ENCODE data around the gene RYR1.

The RYR1 gene

GRCh38 chr19:38478273-38478971 lies 44.9 kb downstream of the RYR1 start:
- no peak overlapping the region for H2AK5ac ChIP-seq (ENCODE audit: low read length)
- H2BK15ac ChIP-seq (replicated peaks; ENCODE audit: low read depth): no peak overlapping the region
- WGBS (ENCODE audit: extremely low coverage, insufficient coverage, low lambda C conversion rate): no CpG with 5 or more reads among the region's 16 CpGs
- no peak overlapping the region for H2BK120ac ChIP-seq (ENCODE audit: low read depth, low read length)
- H3K36me3 ChIP-seq (ENCODE audit: control insufficient read depth, insufficient read depth, low read length): no peaks in the 10 kb centered on the region
- no peak overlapping the region for H2BK5ac ChIP-seq (ENCODE audit: low read length)
- DNase-seq: peak; percentile 72
- H3K27me3 ChIP-seq (ENCODE audit: insufficient read depth, low read length, poor library complexity): no peaks in the 10 kb centered on the region
- H3K56ac ChIP-seq (ENCODE audit: low read length): no peak overlapping the region
- no peak overlapping the region for H3K4me3 ChIP-seq (ENCODE audit: low read length)
- no peaks in the 10 kb centered on the region for H3K79me1 ChIP-seq (ENCODE audit: low read length)
- no peak overlapping the region for H4K5ac ChIP-seq (ENCODE audit: low read length)
- no peak overlapping the region for H3K18ac ChIP-seq (ENCODE audit: low read length)
- no peaks in the 10 kb centered on the region for H3K4me1 ChIP-seq (ENCODE audit: control insufficient read depth, low read depth, low read length)
- no peak overlapping the region for H3K23ac ChIP-seq (ENCODE audit: low read length)
- H4K8ac ChIP-seq (ENCODE audit: low read depth, low read length): no peak overlapping the region
- H3K4me2 ChIP-seq (ENCODE audit: low read length): no peak overlapping the region
- no peak overlapping the region for H3K27ac ChIP-seq (ENCODE audit: low read depth, low read length)
- no peak overlapping the region for H3K4ac ChIP-seq (ENCODE audit: low read depth, low read length)
- no peaks in the 10 kb centered on the region for H3K79me2 ChIP-seq (ENCODE audit: control insufficient read depth, insufficient read depth, low read length)
- H3K9ac ChIP-seq (ENCODE audit: low read length): no peak overlapping the region

- Histone ChIP-seq H3K27ac (ENCODE audit: low read depth, low read length) (no peak overlapping the region), H3K4me2 (ENCODE audit: low read length) (no peak overlapping the region), H3K4me1 (ENCODE audit: control insufficient read depth, low read depth, low read length) (no peaks in the 10 kb centered on the region), H2BK15ac (replicated peaks; ENCODE audit: low read depth) (no peak overlapping the region), H3K36me3 (ENCODE audit: control insufficient read depth, insufficient read depth, low read length) (no peaks in the 10 kb centered on the region), H3K56ac (ENCODE audit: low read length) (no peak overlapping the region), H2BK5ac (ENCODE audit: low read length) (no peak overlapping the region), H2AK5ac (ENCODE audit: low read length) (no peak overlapping the region), H3K79me1 (ENCODE audit: low read length) (no peaks in the 10 kb centered on the region), H4K5ac (ENCODE audit: low read length) (no peak overlapping the region), H3K4me3 (ENCODE audit: low read length) (no peak overlapping the region), H3K23ac (ENCODE audit: low read length) (no peak overlapping the region), H3K79me2 (ENCODE audit: control insufficient read depth, insufficient read depth, low read length) (no peaks in the 10 kb centered on the region), H3K4ac (ENCODE audit: low read depth, low read length) (no peak overlapping the region), H2BK120ac (ENCODE audit: low read depth, low read length) (no peak overlapping the region), H3K18ac (ENCODE audit: low read length) (no peak overlapping the region), H3K9ac (ENCODE audit: low read length) (no peak overlapping the region), H3K27me3 (ENCODE audit: insufficient read depth, low read length, poor library complexity) (no peaks in the 10 kb centered on the region), H4K8ac (ENCODE audit: low read depth, low read length) (no peak overlapping the region)
- no peak for DNase-seq
- no CpG with 5 or more reads among the region's 8 CpGs for WGBS (ENCODE audit: extremely low coverage, insufficient coverage, low lambda C conversion rate)
These were observed 49.0 kb downstream of the RYR1 start for GRCh38 chr19:38482496-38482895.

- H3K18ac ChIP-seq (ENCODE audit: low read length): no peak overlapping the region
- H2AK5ac ChIP-seq (ENCODE audit: low read length): no peak overlapping the region
- no peaks in the 10 kb centered on the region for H3K36me3 ChIP-seq (ENCODE audit: control insufficient read depth, insufficient read depth, low read length)
- H3K4ac ChIP-seq (ENCODE audit: low read depth, low read length): no peak overlapping the region
- no peak overlapping the region for H3K23ac ChIP-seq (ENCODE audit: low read length)
- no peak for DNase-seq
- H4K8ac ChIP-seq (ENCODE audit: low read depth, low read length): no peak overlapping the region
- no peaks in the 10 kb centered on the region for H3K4me1 ChIP-seq (ENCODE audit: control insufficient read depth, low read depth, low read length)
- no peak overlapping the region for H3K4me2 ChIP-seq (ENCODE audit: low read length)
- H2BK15ac ChIP-seq (replicated peaks; ENCODE audit: low read depth): no peak overlapping the region
- H4K5ac ChIP-seq (ENCODE audit: low read length): no peak overlapping the region
- no peaks in the 10 kb centered on the region for H3K27me3 ChIP-seq (ENCODE audit: insufficient read depth, low read length, poor library complexity)
- no peak overlapping the region for H3K9ac ChIP-seq (ENCODE audit: low read length)
- WGBS (ENCODE audit: extremely low coverage, insufficient coverage, low lambda C conversion rate): no CpG with 5 or more reads among the region's 24 CpGs
- H3K27ac ChIP-seq (ENCODE audit: low read depth, low read length): no peak overlapping the region
- H2BK5ac ChIP-seq (ENCODE audit: low read length): no peak overlapping the region
- H3K79me1 ChIP-seq (ENCODE audit: low read length): no peaks in the 10 kb centered on the region
- H2BK120ac ChIP-seq (ENCODE audit: low read depth, low read length): no peak overlapping the region
- H3K56ac ChIP-seq (ENCODE audit: low read length): no peak overlapping the region
- no peaks in the 10 kb centered on the region for H3K79me2 ChIP-seq (ENCODE audit: control insufficient read depth, insufficient read depth, low read length)
- H3K4me3 ChIP-seq (ENCODE audit: low read length): no peak overlapping the region
These were observed 49.6 kb downstream of the RYR1 start for GRCh38 chr19:38483016-38483630.

GRCh38 chr19:38484747-38485146 lies 51.3 kb downstream of the RYR1 start:
- no CpG with 5 or more reads among the region's 2 CpGs for WGBS (ENCODE audit: extremely low coverage, insufficient coverage, low lambda C conversion rate)
- Histone ChIP-seq H2BK120ac (ENCODE audit: low read depth, low read length) (no peak overlapping the region), H3K56ac (ENCODE audit: low read length) (no peak overlapping the region), H3K36me3 (ENCODE audit: control insufficient read depth, insufficient read depth, low read length) (no peaks in the 10 kb centered on the region), H2BK5ac (ENCODE audit: low read length) (no peak overlapping the region), H3K4ac (ENCODE audit: low read depth, low read length) (no peak overlapping the region), H2BK15ac (replicated peaks; ENCODE audit: low read depth) (no peak overlapping the region), H3K4me1 (ENCODE audit: control insufficient read depth, low read depth, low read length) (no peaks in the 10 kb centered on the region), H2AK5ac (ENCODE audit: low read length) (no peak overlapping the region), H3K4me2 (ENCODE audit: low read length) (no peak overlapping the region), H3K79me2 (ENCODE audit: control insufficient read depth, insufficient read depth, low read length) (no peaks in the 10 kb centered on the region), H3K27me3 (ENCODE audit: insufficient read depth, low read length, poor library complexity) (no peaks in the 10 kb centered on the region), H3K18ac (ENCODE audit: low read length) (no peak overlapping the region), H3K23ac (ENCODE audit: low read length) (no peak overlapping the region), H3K27ac (ENCODE audit: low read depth, low read length) (no peak overlapping the region), H4K8ac (ENCODE audit: low read depth, low read length) (no peak overlapping the region), H3K9ac (ENCODE audit: low read length) (no peak overlapping the region), H3K4me3 (ENCODE audit: low read length) (no peak overlapping the region), H4K5ac (ENCODE audit: low read length) (no peak overlapping the region), H3K79me1 (ENCODE audit: low read length) (no peaks in the 10 kb centered on the region)
- DNase-seq: no peak

GRCh38 chr19:38485541-38486285 lies 52.2 kb downstream of the RYR1 start:
- Histone ChIP-seq H4K5ac (ENCODE audit: low read length) (no peak overlapping the region), H3K27ac (ENCODE audit: low read depth, low read length) (no peak overlapping the region)
- WGBS (ENCODE audit: extremely low coverage, insufficient coverage, low lambda C conversion rate): no CpG with 5 or more reads among the region's 49 CpGs

More at GRCh38 chr19:38485541-38486285, 52.2 kb downstream of the RYR1 start:
- Histone ChIP-seq H4K8ac (ENCODE audit: low read depth, low read length) (no peak overlapping the region), H3K36me3 (ENCODE audit: control insufficient read depth, insufficient read depth, low read length) (no peaks in the 10 kb centered on the region), H3K23ac (ENCODE audit: low read length) (no peak overlapping the region), H3K9ac (ENCODE audit: low read length) (no peak overlapping the region), H2BK5ac (ENCODE audit: low read length) (no peak overlapping the region), H2AK5ac (ENCODE audit: low read length) (no peak overlapping the region), H3K56ac (ENCODE audit: low read length) (no peak overlapping the region), H2BK120ac (ENCODE audit: low read depth, low read length) (no peak overlapping the region), H3K79me1 (ENCODE audit: low read length) (no peaks in the 10 kb centered on the region), H3K4me2 (ENCODE audit: low read length) (no peak overlapping the region), H3K4me1 (ENCODE audit: control insufficient read depth, low read depth, low read length) (no peaks in the 10 kb centered on the region), H3K4me3 (ENCODE audit: low read length) (no peak overlapping the region), H2BK15ac (replicated peaks; ENCODE audit: low read depth) (no peak overlapping the region), H3K4ac (ENCODE audit: low read depth, low read length) (no peak overlapping the region), H3K27me3 (ENCODE audit: insufficient read depth, low read length, poor library complexity) (no peaks in the 10 kb centered on the region), H3K18ac (ENCODE audit: low read length) (no peak overlapping the region), H3K79me2 (ENCODE audit: control insufficient read depth, insufficient read depth, low read length) (no peaks in the 10 kb centered on the region)
- DNase-seq: no peak
